Neural cell (in vitro differentiated cells): ENCODE measurements around the gene CD14. TPM values are rescaled to one million over a fixed set of nuclear protein-coding genes. Genes with fewer than 3 reads are reported as not detected.

Source experiments
- H2AFZ ChIP-seq: fragments of 200-600, 300-800 bp; sonication (generic), shearing (Covaris generic); 2 replicates; pipeline ENCODE4 v1.6.0; 2014; ENCODE audit warnings: low read depth, mild to moderate bottlenecking, antibody characterized with exemption, low read length, moderate library complexity
- H3F3A ChIP-seq: fragments of 200-600 bp; shearing (Covaris generic); 2 replicates; pipeline ENCODE4 v1.6.1; 2016; ENCODE audit warnings: mild to moderate bottlenecking, moderate library complexity, mixed read lengths, antibody characterized with exemption, low read length; ENCODE audit not compliant: insufficient read depth, poor library complexity, severe bottlenecking
- H3K27ac ChIP-seq: fragments of 200-600, 300-800 bp; sonication (generic), shearing (Covaris generic); 2 replicates; pipeline ENCODE4 v1.5.1; 2014; ENCODE audit warnings: mild to moderate bottlenecking, low read length, moderate library complexity
- H3K27me3 ChIP-seq: fragments of 300-800, 200-600 bp; sonication (generic), shearing (Covaris generic); 2 replicates; pipeline ENCODE4 v1.6.0; 2014; ENCODE audit warnings: mild to moderate bottlenecking, low read depth, low read length, moderate library complexity; ENCODE audit not compliant: insufficient read depth
- H3K36me3 ChIP-seq: fragments of 300-800, 200-600 bp; sonication (generic), shearing (Covaris generic); 2 replicates; pipeline ENCODE4 v1.5.1; 2014; ENCODE audit warnings: mild to moderate bottlenecking, antibody characterized with exemption, low read length, moderate library complexity; ENCODE audit not compliant: insufficient read depth
- H3K4me2 ChIP-seq: fragments of 300-800, 200-600 bp; sonication (generic), shearing (Covaris generic); 2 replicates; pipeline ENCODE4 v1.6.0; 2014; ENCODE audit warnings: mild to moderate bottlenecking, low read length
- H3K4me3 ChIP-seq: fragments of 300-800, 200-600 bp; sonication (generic), shearing (Covaris generic); 2 replicates; pipeline ENCODE4 v1.5.1; 2014; ENCODE audit warnings: mild to moderate bottlenecking, low read length, moderate library complexity
- H3K79me2 ChIP-seq: fragments of 200-600 bp; shearing (Covaris generic); replicated peaks from 2 replicates; pipeline ENCODE4 v1.6.0; 2014; ENCODE audit warnings: mild to moderate bottlenecking, low read length, moderate library complexity; ENCODE audit not compliant: insufficient read depth
- H3K9ac ChIP-seq: fragments of 300-800, 200-600 bp; sonication (generic), shearing (Covaris generic); 2 replicates; pipeline ENCODE4 v1.6.1; 2016; ENCODE audit warnings: mild to moderate bottlenecking, low read length, mixed read lengths
- H3K9me2 ChIP-seq: fragments of 200-600 bp; shearing (Covaris generic); 2 replicates; pipeline ENCODE4 v1.6.1; 2016; ENCODE audit warnings: mild to moderate bottlenecking, low read length, mixed read lengths; ENCODE audit not compliant: insufficient read depth
- H3K9me3 ChIP-seq: fragments of 200-600, 300-800 bp; sonication (generic), shearing (Covaris generic); 2 replicates; pipeline ENCODE4 v1.6.1; 2016; ENCODE audit warnings: mild to moderate bottlenecking, mixed run types, low read length, moderate library complexity, mixed read lengths
- H4K20me1 ChIP-seq: fragments of 200-600 bp; shearing (Covaris generic); 2 replicates; pipeline ENCODE4 v1.6.1; 2016; ENCODE audit warnings: mild to moderate bottlenecking, mixed run types; ENCODE audit not compliant: insufficient read depth
- EP300 ChIP-seq: fragments of 450-650 bp; conservative IDR thresholded peaks from 2 replicates; pipeline ENCODE4 v1.6.1; 2014; ENCODE audit warnings: antibody characterized with exemption, mild to moderate bottlenecking, moderate library complexity; ENCODE audit not compliant: poor library complexity, severe bottlenecking
- EZH2 ChIP-seq: fragments of 200-600, 300-800 bp; shearing (Covaris generic), sonication (generic); IDR thresholded peaks from 2 replicates; pipeline ENCODE4 v1.6.1; 2014; ENCODE audit warnings: antibody characterized with exemption, low read length, borderline replicate concordance, mild to moderate bottlenecking; ENCODE audit not compliant: insufficient read depth, poor library complexity, severe bottlenecking
- MXI1 ChIP-seq: fragments of 450-650 bp; conservative IDR thresholded peaks from 2 replicates; pipeline ENCODE4 v1.6.1; 2014; ENCODE audit warnings: antibody characterized with exemption, mild to moderate bottlenecking; ENCODE audit not compliant: poor library complexity, severe bottlenecking
- POLR2AphosphoS5 ChIP-seq: IDR thresholded peaks from 2 replicates; pipeline ENCODE4 v1.6.1; 2012
- RAD21 ChIP-seq: fragments of 450-650 bp; conservative IDR thresholded peaks from 2 replicates; pipeline ENCODE4 v1.6.1; 2014; ENCODE audit warnings: antibody characterized with exemption, mild to moderate bottlenecking, moderate library complexity
- SMC3 ChIP-seq: fragments of 450-650 bp; conservative IDR thresholded peaks from 2 replicates; pipeline ENCODE4 v1.6.1; 2014; ENCODE audit warnings: antibody characterized with exemption, mild to moderate bottlenecking, moderate library complexity; ENCODE audit not compliant: poor library complexity
- TAF1 ChIP-seq: IDR thresholded peaks from 2 replicates; pipeline ENCODE4 v1.6.1; 2012; ENCODE audit warnings: low read depth
- polyA plus RNA-seq: library from polyadenylated mRNA; depleted of rRNA; stranded (reverse); fragments of >200 nt; gene quantifications from 2 replicates; pipeline ENCODE4 v1.2.3, GENCODE V29; 2014
- TF ChIP-seq, protein P1 (sequence below): fragments of 450-650 bp; IDR thresholded peaks from 2 replicates; pipeline ENCODE4 v1.5.1; 2014; ENCODE audit warnings: antibody characterized with exemption, mild to moderate bottlenecking, moderate library complexity; ENCODE audit not compliant: poor library complexity, severe bottlenecking
- TF ChIP-seq, protein P2 (sequence below): IDR thresholded peaks from 2 replicates; pipeline ENCODE4 v1.6.1; 2012; ENCODE audit warnings: borderline replicate concordance

Gene CD14
- polyA plus RNA-seq, 1 donor from 2014 or later = 1.5 TPM

DNA sequence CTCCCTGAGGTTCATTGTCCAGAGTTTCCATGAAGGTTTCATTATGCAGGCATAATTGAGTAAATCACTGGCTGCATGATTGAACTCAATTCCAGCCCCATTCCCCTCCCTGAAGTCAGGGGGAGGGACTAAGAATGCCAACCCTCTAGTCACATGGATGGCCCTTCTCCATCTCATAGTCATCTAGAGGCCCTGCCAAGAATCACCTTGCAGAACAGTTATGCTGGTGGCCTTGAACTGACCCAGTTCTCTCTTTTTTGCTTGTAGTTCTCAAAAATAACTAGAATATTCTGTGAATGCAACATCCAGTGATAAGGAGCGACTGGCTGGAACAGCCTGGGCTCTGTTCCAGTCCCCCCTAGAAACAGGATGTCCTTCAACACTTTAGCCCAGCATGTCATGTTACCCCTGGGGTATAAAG is 36.6 kb downstream of the CD14 start:
- TF ChIP-seq SMC3 = no peak
- no peak for TF ChIP-seq EZH2
- no peak for TF ChIP-seq POLR2AphosphoS5
- no peak for TF ChIP-seq RAD21
- TF ChIP-seq, protein P1, sequence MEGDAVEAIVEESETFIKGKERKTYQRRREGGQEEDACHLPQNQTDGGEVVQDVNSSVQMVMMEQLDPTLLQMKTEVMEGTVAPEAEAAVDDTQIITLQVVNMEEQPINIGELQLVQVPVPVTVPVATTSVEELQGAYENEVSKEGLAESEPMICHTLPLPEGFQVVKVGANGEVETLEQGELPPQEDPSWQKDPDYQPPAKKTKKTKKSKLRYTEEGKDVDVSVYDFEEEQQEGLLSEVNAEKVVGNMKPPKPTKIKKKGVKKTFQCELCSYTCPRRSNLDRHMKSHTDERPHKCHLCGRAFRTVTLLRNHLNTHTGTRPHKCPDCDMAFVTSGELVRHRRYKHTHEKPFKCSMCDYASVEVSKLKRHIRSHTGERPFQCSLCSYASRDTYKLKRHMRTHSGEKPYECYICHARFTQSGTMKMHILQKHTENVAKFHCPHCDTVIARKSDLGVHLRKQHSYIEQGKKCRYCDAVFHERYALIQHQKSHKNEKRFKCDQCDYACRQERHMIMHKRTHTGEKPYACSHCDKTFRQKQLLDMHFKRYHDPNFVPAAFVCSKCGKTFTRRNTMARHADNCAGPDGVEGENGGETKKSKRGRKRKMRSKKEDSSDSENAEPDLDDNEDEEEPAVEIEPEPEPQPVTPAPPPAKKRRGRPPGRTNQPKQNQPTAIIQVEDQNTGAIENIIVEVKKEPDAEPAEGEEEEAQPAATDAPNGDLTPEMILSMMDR = no peak
- TF ChIP-seq MXI1 = no peak
- no peak for TF ChIP-seq TAF1
- TF ChIP-seq EP300 = no peak
- TF ChIP-seq, protein P2, sequence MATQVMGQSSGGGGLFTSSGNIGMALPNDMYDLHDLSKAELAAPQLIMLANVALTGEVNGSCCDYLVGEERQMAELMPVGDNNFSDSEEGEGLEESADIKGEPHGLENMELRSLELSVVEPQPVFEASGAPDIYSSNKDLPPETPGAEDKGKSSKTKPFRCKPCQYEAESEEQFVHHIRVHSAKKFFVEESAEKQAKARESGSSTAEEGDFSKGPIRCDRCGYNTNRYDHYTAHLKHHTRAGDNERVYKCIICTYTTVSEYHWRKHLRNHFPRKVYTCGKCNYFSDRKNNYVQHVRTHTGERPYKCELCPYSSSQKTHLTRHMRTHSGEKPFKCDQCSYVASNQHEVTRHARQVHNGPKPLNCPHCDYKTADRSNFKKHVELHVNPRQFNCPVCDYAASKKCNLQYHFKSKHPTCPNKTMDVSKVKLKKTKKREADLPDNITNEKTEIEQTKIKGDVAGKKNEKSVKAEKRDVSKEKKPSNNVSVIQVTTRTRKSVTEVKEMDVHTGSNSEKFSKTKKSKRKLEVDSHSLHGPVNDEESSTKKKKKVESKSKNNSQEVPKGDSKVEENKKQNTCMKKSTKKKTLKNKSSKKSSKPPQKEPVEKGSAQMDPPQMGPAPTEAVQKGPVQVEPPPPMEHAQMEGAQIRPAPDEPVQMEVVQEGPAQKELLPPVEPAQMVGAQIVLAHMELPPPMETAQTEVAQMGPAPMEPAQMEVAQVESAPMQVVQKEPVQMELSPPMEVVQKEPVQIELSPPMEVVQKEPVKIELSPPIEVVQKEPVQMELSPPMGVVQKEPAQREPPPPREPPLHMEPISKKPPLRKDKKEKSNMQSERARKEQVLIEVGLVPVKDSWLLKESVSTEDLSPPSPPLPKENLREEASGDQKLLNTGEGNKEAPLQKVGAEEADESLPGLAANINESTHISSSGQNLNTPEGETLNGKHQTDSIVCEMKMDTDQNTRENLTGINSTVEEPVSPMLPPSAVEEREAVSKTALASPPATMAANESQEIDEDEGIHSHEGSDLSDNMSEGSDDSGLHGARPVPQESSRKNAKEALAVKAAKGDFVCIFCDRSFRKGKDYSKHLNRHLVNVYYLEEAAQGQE = no peak
- no peak overlapping the region for H3K27ac ChIP-seq
- H3K4me2 ChIP-seq = no peak overlapping the region
- H3K9me2 ChIP-seq = no peaks in the 10 kb centered on the region
- no peaks in the 10 kb centered on the region for H3K9me3 ChIP-seq
- no peaks in the 10 kb centered on the region for H3K79me2 ChIP-seq
- no peak overlapping the region for H3K4me3 ChIP-seq
- no peaks in the 10 kb centered on the region for H3K36me3 ChIP-seq
- H4K20me1 ChIP-seq = no peaks in the 10 kb centered on the region
- no peak overlapping the region for H2AFZ ChIP-seq
- H3K9ac ChIP-seq = no peak overlapping the region
- H3F3A ChIP-seq = no peaks in the 10 kb centered on the region
- H3K27me3 ChIP-seq = no peaks in the 10 kb centered on the region

DNA sequence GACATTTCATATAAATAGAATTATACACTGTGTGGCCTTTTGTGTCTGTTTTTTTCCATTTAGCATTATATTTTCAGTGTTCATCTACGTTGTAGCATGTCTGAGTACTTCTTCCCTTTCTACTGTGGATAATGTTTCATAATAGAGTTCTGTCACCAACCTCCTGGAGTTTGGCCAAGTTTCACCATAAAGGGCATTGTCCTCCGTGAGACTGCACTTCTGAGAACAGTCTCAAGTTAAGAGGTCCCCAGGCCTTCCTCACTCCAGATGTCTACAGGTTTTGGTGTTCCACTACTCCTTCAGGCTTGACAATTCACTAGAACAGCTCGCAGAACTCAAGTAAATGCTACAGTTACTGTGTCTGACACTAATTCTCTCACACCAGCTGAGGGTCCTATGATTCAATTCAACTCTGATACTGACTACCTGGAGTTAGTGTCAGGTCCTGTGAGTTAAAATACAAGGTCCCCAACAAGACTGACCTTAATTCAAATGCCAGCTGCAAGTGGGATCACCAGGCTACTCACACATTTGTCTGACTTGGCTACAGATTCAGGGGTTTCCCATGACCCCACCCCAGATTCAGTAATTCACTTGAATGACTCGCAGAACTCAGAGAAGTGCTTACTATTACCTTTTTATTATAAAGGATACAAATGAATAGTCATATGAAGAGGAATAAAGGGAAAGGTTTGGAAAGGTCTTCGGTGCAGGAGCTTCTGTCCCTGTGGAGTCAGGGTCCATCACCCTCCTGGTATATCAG is 37.3 kb downstream of the CD14 start:
- Histone ChIP-seq H3K9ac (no peak overlapping the region), H3K27ac (no peak overlapping the region), H3K27me3 (no peaks in the 10 kb centered on the region), H3K4me2 (no peak overlapping the region), H3K9me2 (no peaks in the 10 kb centered on the region), H3K79me2 (no peaks in the 10 kb centered on the region), H3K36me3 (no peaks in the 10 kb centered on the region), H4K20me1 (no peaks in the 10 kb centered on the region), H3F3A (no peaks in the 10 kb centered on the region), H3K4me3 (no peak overlapping the region), H3K9me3 (no peaks in the 10 kb centered on the region), H2AFZ (no peak overlapping the region)
- no peak for TF ChIP-seq POLR2AphosphoS5
- no peak for TF ChIP-seq EP300
- TF ChIP-seq, protein P2 = no peak
- no peak for TF ChIP-seq SMC3
- TF ChIP-seq TAF1 = no peak
- no peak for TF ChIP-seq RAD21
- no peak for TF ChIP-seq EZH2
